ENCODE measurements around the gene KCNIP1.

KCNIP1 gene

GRCh38 chr5:170538696-170539586 is 35.1 kb downstream of the KCNIP1 start:
- H3K9me3 ChIP-seq (ENCODE audit: control insufficient read depth, insufficient read depth, low read depth, low read length), result no peaks in the 10 kb centered on the region
- no peaks in the 10 kb centered on the region for H3K4me1 ChIP-seq (ENCODE audit: control insufficient read depth, insufficient read depth, low read length)
- H3K27ac ChIP-seq (ENCODE audit: extremely low read depth, low read depth, low read length), result no peak overlapping the region
- H3K36me3 ChIP-seq (ENCODE audit: control insufficient read depth in 2 of 2, insufficient read depth in 1 of 2, low read length in 2 of 2), result no peaks in the 10 kb centered on the region
- no peak overlapping the region for H3K4me3 ChIP-seq (ENCODE audit: low read depth, low read length)
- TF ChIP-seq ZNF837 (tag by site-specific recombination; IDR thresholded peaks at IDR 0.05) (no peak), SALL2 (tag by site-specific recombination; IDR thresholded peaks at IDR 0.05; ENCODE audit: borderline replicate concordance) (no peak), ZNF132 (tag by site-specific recombination; IDR thresholded peaks at IDR 0.05; ENCODE audit: borderline replicate concordance) (no peak), TCF7L2 (IDR thresholded peaks at IDR 0.05; ENCODE audit: borderline replicate concordance, low read depth, low read length) (no peak), ZNF175 (tag by site-specific recombination; IDR thresholded peaks at IDR 0.05) (no peak)
- ChIA-PET CTCF (no interaction called here), POLR2A (no interaction called here)

GRCh38 chr5:170540271-170540670 is 36.5 kb downstream of the KCNIP1 start:
- Histone ChIP-seq H3K36me3 (ENCODE audit: control insufficient read depth in 2 of 2, insufficient read depth in 1 of 2, low read length in 2 of 2) (no peaks in the 10 kb centered on the region), H3K27ac (ENCODE audit: extremely low read depth, low read depth, low read length) (no peak overlapping the region), H3K4me1 (ENCODE audit: control insufficient read depth, insufficient read depth, low read length) (no peaks in the 10 kb centered on the region), H3K4me3 (ENCODE audit: low read depth, low read length) (no peak overlapping the region), H3K9me3 (ENCODE audit: control insufficient read depth, insufficient read depth, low read depth, low read length) (no peaks in the 10 kb centered on the region; the same call in 1 of the 2 replicates)
- CTCF ChIA-PET, result no interaction called here
- no peak for TF ChIP-seq GLIS1 (tag by site-specific recombination; IDR thresholded peaks at IDR 0.05)
- TF ChIP-seq ZNF433 (tag by site-specific recombination; IDR thresholded peaks at IDR 0.05; ENCODE audit: low read depth), result no peak
- no peak for TF ChIP-seq BCL6B (tag by site-specific recombination; IDR thresholded peaks at IDR 0.05)
- no peak for TF ChIP-seq ZNF114 (tag by site-specific recombination; IDR thresholded peaks at IDR 0.05)
- no peak for TF ChIP-seq SCRT1 (tag by site-specific recombination; IDR thresholded peaks at IDR 0.05; ENCODE audit: borderline replicate concordance)
- TF ChIP-seq ZBTB8A (tag by site-specific recombination; IDR thresholded peaks at IDR 0.05), result no peak
- no peak for TF ChIP-seq ZNF654 (tag by site-specific recombination; IDR thresholded peaks at IDR 0.05; ENCODE audit: low read depth)
- no peak for TF ChIP-seq ZNF561 (tag by site-specific recombination; IDR thresholded peaks at IDR 0.05; ENCODE audit: borderline replicate concordance)
- no peak for TF ChIP-seq ZBTB11 (tag by site-specific recombination; conservative IDR thresholded peaks at IDR 0.05; ENCODE audit: low read depth)
- TF ChIP-seq, protein P1, sequence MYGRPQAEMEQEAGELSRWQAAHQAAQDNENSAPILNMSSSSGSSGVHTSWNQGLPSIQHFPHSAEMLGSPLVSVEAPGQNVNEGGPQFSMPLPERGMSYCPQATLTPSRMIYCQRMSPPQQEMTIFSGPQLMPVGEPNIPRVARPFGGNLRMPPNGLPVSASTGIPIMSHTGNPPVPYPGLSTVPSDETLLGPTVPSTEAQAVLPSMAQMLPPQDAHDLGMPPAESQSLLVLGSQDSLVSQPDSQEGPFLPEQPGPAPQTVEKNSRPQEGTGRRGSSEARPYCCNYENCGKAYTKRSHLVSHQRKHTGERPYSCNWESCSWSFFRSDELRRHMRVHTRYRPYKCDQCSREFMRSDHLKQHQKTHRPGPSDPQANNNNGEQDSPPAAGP (tag by site-specific recombination; IDR thresholded peaks at IDR 0.05), result no peak
- no peak for TF ChIP-seq ZNF791 (tag by site-specific recombination; IDR thresholded peaks at IDR 0.05)
- no peak for TF ChIP-seq GLI2 (tag by site-specific recombination; IDR thresholded peaks at IDR 0.05; ENCODE audit: borderline replicate concordance, low read depth)
- TF ChIP-seq ZNF544 (tag by site-specific recombination; IDR thresholded peaks at IDR 0.05), result no peak
- POLR2A ChIA-PET, result interaction anchor here (0.6 kb wide), 1 partner anchor 28 kb away, joined by 3 read pairs; no protein-coding TSS in a partner anchor

All from HEK293 (cell line).